Mucosa of descending colon (tissue), 3 donors: ENCODE results near the gene RPL35. TPM values are rescaled to one million over a fixed set of nuclear protein-coding genes. Genes with fewer than 3 reads are reported as not detected.
A peak's percentile ranks its signal among the peaks of the same experiment; 100 is the strongest.

Experiments used
- ATAC-seq: fragments of 200-7000 bp; cut with Tn5 transposase; one replicate; pipeline ENCODE4 v1.9.1; 2020; ENCODE audit warnings: mild to moderate bottlenecking, moderate library complexity
- DNase-seq, 3 donors: peaks; one replicate each; pipeline ENCODE4 v3.0.0-alpha.2; 2020
- H3K36me3 ChIP-seq: fragments of 200-600 bp; one replicate; pipeline ENCODE4 v1.8.0; 2021; ENCODE audit warnings: low read depth, mild to moderate bottlenecking
- H3K4me1 ChIP-seq: fragments of 200-600 bp; one replicate; pipeline ENCODE4 v1.8.0; 2021; ENCODE audit warnings: low read depth, mild to moderate bottlenecking
- H3K4me3 ChIP-seq: fragments of 200-600 bp; one replicate; pipeline ENCODE4 v1.8.0; 2021; ENCODE audit warnings: mild to moderate bottlenecking
- H3K9me3 ChIP-seq: fragments of 200-600 bp; one replicate; pipeline ENCODE4 v1.8.0; 2021; ENCODE audit warnings: mild to moderate bottlenecking
- CTCF ChIP-seq: fragments of 200-600 bp; IDR thresholded peaks from one replicate; pipeline ENCODE4 v1.8.0; 2022; ENCODE audit warnings: antibody characterized with exemption, mild to moderate bottlenecking
- intact Hi-C, 2 donors: fragments of 100-400 bp; cut with DNase I in 1 of 2; cut with micrococcal nuclease in 1 of 2; formaldehyde crosslinking; loops; one replicate each; pipeline versions ENCODE4 v1.11.0 to v1.11.1; 2022; cut with DNase I, micrococcal nuclease
- total RNA-seq, 3 donors: library from RNA; stranded (reverse); fragmentation: NEBNext Ultra II Directional in 2 of 3; extraction: Animal tissue kit (Norgen Biotek cat#: 25700) in 2 of 3; gene quantifications; one replicate each; pipeline versions ENCODE4 v1.2.1 to v1.2.4, GENCODE V29; 2021 to 2023
- donor health status: DM: no; HTN: no; CAD: no; lungs with moderate emphysema.
- donor health status: DM: no; HTN: no; CAD: no.
- donor health status: DM: no; HTN: yes; CAD: no.

Gene RPL35
- total RNA-seq, 3 donors from 2014 or later, result 676 to 897 (median 838) TPM

GRCh38 chr9:124894741-124895170, 33.0 kb upstream of the RPL35 start:
- DNase-seq (peak in 1 of 3 donors; percentile 12), ATAC-seq (no peak)
- no peaks in the 10 kb centered on the region for H3K36me3 ChIP-seq
- H3K9me3 ChIP-seq, result no peaks in the 10 kb centered on the region
- no peak overlapping the region for H3K4me3 ChIP-seq
- TF ChIP-seq CTCF, result no peak
- H3K4me1 ChIP-seq, result no peaks in the 10 kb centered on the region
- intact Hi-C loops, result no loop called here

- DNase-seq (no peak), ATAC-seq (no peak)
- no peaks in the 10 kb centered on the region for H3K4me1 ChIP-seq
- intact Hi-C loops, result no loop called here
- TF ChIP-seq CTCF, result no peak
- H3K4me3 ChIP-seq, result no peak overlapping the region
- H3K9me3 ChIP-seq, result no peaks in the 10 kb centered on the region
- no peaks in the 10 kb centered on the region for H3K36me3 ChIP-seq
Measured at GRCh38 chr9:124894035-124894740, 32.4 kb upstream of the RPL35 start.

GRCh38 chr9:124890179-124890578, 28.4 kb upstream of the RPL35 start:
- Histone ChIP-seq H3K4me1 (no peaks in the 10 kb centered on the region), H3K36me3 (peaks cover 6% of the 10 kb centered on the region), H3K4me3 (no peak overlapping the region), H3K9me3 (no peaks in the 10 kb centered on the region)
- no peak for ATAC-seq
- TF ChIP-seq CTCF, result no peak
- DNase-seq, result no peak
- intact Hi-C loops, result no loop called here

- intact Hi-C loops, result no loop called here
- no peak for TF ChIP-seq CTCF
- no peak overlapping the region for H3K4me3 ChIP-seq
- DNase-seq (no peak), ATAC-seq (no peak)
- no peaks in the 10 kb centered on the region for H3K9me3 ChIP-seq
- peaks cover 6% of the 10 kb centered on the region for H3K36me3 ChIP-seq
- no peaks in the 10 kb centered on the region for H3K4me1 ChIP-seq
Measured at GRCh38 chr9:124889006-124889405, 27.2 kb upstream of the RPL35 start.

GRCh38 chr9:124887832-124888231, 26.1 kb upstream of the RPL35 start:
- peaks cover 6% of the 10 kb centered on the region for H3K36me3 ChIP-seq
- TF ChIP-seq CTCF, result no peak
- H3K4me1 ChIP-seq, result no peaks in the 10 kb centered on the region
- DNase-seq (no peak), ATAC-seq (no peak)
- intact Hi-C loops, result no loop called here
- no peaks in the 10 kb centered on the region for H3K9me3 ChIP-seq
- no peak overlapping the region for H3K4me3 ChIP-seq
